Right kidney (tissue), 1 donor: ENCODE measurements around the gene CSF2RB.

Experiments used
- DNase-seq: peaks from one replicate; pipeline ENCODE4 v3.0.0-alpha.2; 2016

The CSF2RB gene

GRCh38 chr22:36891646-36892045 lies 21.8 kb upstream of the CSF2RB start:
- no peak for DNase-seq

- DNase-seq = no peak
These were observed 21.1 kb upstream of the CSF2RB start for GRCh38 chr22:36892292-36892691.

GRCh38 chr22:36893262-36893661 lies 20.2 kb upstream of the CSF2RB start:
- no peak for DNase-seq

- no peak for DNase-seq
These were observed 19.2 kb upstream of the CSF2RB start for GRCh38 chr22:36894266-36894665.

- no peak for DNase-seq
These were observed 15.8 kb upstream of the CSF2RB start for GRCh38 chr22:36897611-36898010.

GRCh38 chr22:36898690-36899089 lies 14.7 kb upstream of the CSF2RB start:
- DNase-seq = no peak

GRCh38 chr22:36899498-36899897 lies 13.9 kb upstream of the CSF2RB start:
- DNase-seq = no peak

- no peak for DNase-seq
These were observed 13.2 kb upstream of the CSF2RB start for GRCh38 chr22:36900225-36900624.

GRCh38 chr22:36900880-36901279 lies 12.5 kb upstream of the CSF2RB start:
- no peak for DNase-seq

- no peak for DNase-seq
These were observed 11.9 kb upstream of the CSF2RB start for GRCh38 chr22:36901411-36902142.

GRCh38 chr22:36902143-36902926 lies 11.1 kb upstream of the CSF2RB start:
- no peak for DNase-seq

GRCh38 chr22:36904260-36904880 lies 9.1 kb upstream of the CSF2RB start:
- no peak for DNase-seq

- no peak for DNase-seq
These were observed 5.9 kb upstream of the CSF2RB start for GRCh38 chr22:36907253-36908195.

- no peak for DNase-seq
These were observed 3.0 kb upstream of the CSF2RB start for GRCh38 chr22:36910461-36910860.

GRCh38 chr22:36911887-36912661 lies 1.4 kb upstream of the CSF2RB start:
- DNase-seq = no peak

- DNase-seq = no peak
These were observed 568 bp upstream of the CSF2RB start for GRCh38 chr22:36912694-36913426.

GRCh38 chr22:36914390-36914752 lies 943 bp downstream of the CSF2RB start:
- DNase-seq = no peak

- DNase-seq = no peak
These were observed 2.6 kb downstream of the CSF2RB start for GRCh38 chr22:36916034-36916433.

- DNase-seq = no peak
These were observed 5.3 kb downstream of the CSF2RB start for GRCh38 chr22:36918586-36919284.
